SU-DHL-6 (cell line): ENCODE results near the gene SPSB1.

Source experiments
- H2AFZ ChIP-seq: fragments of 200-600 bp; sonication (generic); 2 replicates; pipeline ENCODE4 v1.6.1; 2014; ENCODE audit warnings: low read depth, mild to moderate bottlenecking, moderate library complexity, mixed read lengths, antibody characterized with exemption, low read length; ENCODE audit not compliant: severe bottlenecking
- H3F3A ChIP-seq: fragments of 200-600 bp; shearing (Covaris generic); 2 replicates; pipeline ENCODE4 v1.6.0; 2016; ENCODE audit warnings: antibody characterized with exemption, mild to moderate bottlenecking; ENCODE audit not compliant: insufficient read depth
- H3K27ac ChIP-seq: fragments of 200-600 bp; sonication (generic); 2 replicates; pipeline ENCODE4 v1.5.1; 2016; ENCODE audit warnings: low read depth, mild to moderate bottlenecking, low read length, moderate library complexity, mixed read lengths
- H3K27me3 ChIP-seq: fragments of 200-600 bp; sonication (generic), shearing (Covaris generic); 2 replicates; pipeline ENCODE4 v1.6.0; 2014; ENCODE audit warnings: mild to moderate bottlenecking, low read length
- H3K36me3 ChIP-seq: fragments of 200-600 bp; sonication (generic); 2 replicates; pipeline ENCODE4 v1.6.1; 2014; ENCODE audit warnings: mild to moderate bottlenecking, low read length, mixed read lengths
- H3K4me2 ChIP-seq: fragments of 300-600, 200-600 bp; shearing (Covaris generic), sonication (generic); 2 replicates; pipeline ENCODE4 v1.6.0; 2014; ENCODE audit warnings: low read length, low read depth, mild to moderate bottlenecking; ENCODE audit not compliant: poor library complexity, severe bottlenecking
- H3K4me3 ChIP-seq: fragments of 200-600 bp; sonication (generic); 2 replicates; pipeline ENCODE4 v1.5.1; 2014; ENCODE audit warnings: antibody characterized with exemption, low read length, mild to moderate bottlenecking, mixed read lengths; ENCODE audit not compliant: insufficient read depth, poor library complexity, severe bottlenecking
- H3K79me2 ChIP-seq: fragments of 200-600 bp; sonication (generic); 2 replicates; pipeline ENCODE4 v1.6.1; 2014; ENCODE audit warnings: mild to moderate bottlenecking, low read length, moderate library complexity; ENCODE audit not compliant: insufficient read depth
- H3K9ac ChIP-seq: fragments of 200-600 bp; sonication (generic); 2 replicates; pipeline ENCODE4 v1.7.0; 2014; ENCODE audit warnings: mild to moderate bottlenecking, low read length
- H3K9me2 ChIP-seq: fragments of 200-600 bp; sonication (generic); replicated peaks from 2 replicates; pipeline ENCODE4 v1.6.1; 2014; ENCODE audit warnings: low read length; ENCODE audit not compliant: insufficient read depth
- H3K9me3 ChIP-seq: fragments of 200-600 bp; sonication (generic); 2 replicates; pipeline ENCODE4 v1.6.1; 2014; ENCODE audit warnings: low read length, mixed read lengths; ENCODE audit not compliant: insufficient read depth
- H4K20me1 ChIP-seq: fragments of 200-600 bp; sonication (generic); 2 replicates; pipeline ENCODE4 v1.6.1; 2014; ENCODE audit warnings: low read depth, mild to moderate bottlenecking, antibody characterized with exemption, low read length, moderate library complexity, mixed read lengths
- CTCF ChIP-seq: fragments of 200-600 bp; sonication (generic); IDR thresholded peaks from one replicate; pipeline ENCODE4 v1.5.1; 2017; ENCODE audit warnings: antibody characterized with exemption, mild to moderate bottlenecking, low read length, moderate library complexity; ENCODE audit not compliant: insufficient read depth, poor library complexity, severe bottlenecking
- EZH2phosphoT487 ChIP-seq: fragments of 200-600 bp; sonication (generic), shearing (Covaris generic); conservative IDR thresholded peaks from 2 replicates; pipeline ENCODE4 v1.6.1; 2018; ENCODE audit warnings: mild to moderate bottlenecking, antibody characterized with exemption, low read length, moderate library complexity, mixed read lengths

SPSB1 gene

GRCh38 chr1:9319208-9319788 is 26.6 kb downstream of the SPSB1 start:
- no peaks in the 10 kb centered on the region for H3K27me3 ChIP-seq
- H3K79me2 ChIP-seq, result no peaks in the 10 kb centered on the region
- H3K9ac ChIP-seq, result no peak overlapping the region
- H3K9me2 ChIP-seq, result no peaks in the 10 kb centered on the region
- no peak overlapping the region for H2AFZ ChIP-seq
- no peaks in the 10 kb centered on the region for H3K9me3 ChIP-seq
- H3K4me3 ChIP-seq, result no peak overlapping the region
- no peaks in the 10 kb centered on the region for H3F3A ChIP-seq
- H3K36me3 ChIP-seq, result no peaks in the 10 kb centered on the region
- no peaks in the 10 kb centered on the region for H4K20me1 ChIP-seq
- no peak overlapping the region for H3K4me2 ChIP-seq
- no peak for TF ChIP-seq CTCF
- TF ChIP-seq EZH2phosphoT487, result no peak
- H3K27ac ChIP-seq, result no peak overlapping the region

DNA sequence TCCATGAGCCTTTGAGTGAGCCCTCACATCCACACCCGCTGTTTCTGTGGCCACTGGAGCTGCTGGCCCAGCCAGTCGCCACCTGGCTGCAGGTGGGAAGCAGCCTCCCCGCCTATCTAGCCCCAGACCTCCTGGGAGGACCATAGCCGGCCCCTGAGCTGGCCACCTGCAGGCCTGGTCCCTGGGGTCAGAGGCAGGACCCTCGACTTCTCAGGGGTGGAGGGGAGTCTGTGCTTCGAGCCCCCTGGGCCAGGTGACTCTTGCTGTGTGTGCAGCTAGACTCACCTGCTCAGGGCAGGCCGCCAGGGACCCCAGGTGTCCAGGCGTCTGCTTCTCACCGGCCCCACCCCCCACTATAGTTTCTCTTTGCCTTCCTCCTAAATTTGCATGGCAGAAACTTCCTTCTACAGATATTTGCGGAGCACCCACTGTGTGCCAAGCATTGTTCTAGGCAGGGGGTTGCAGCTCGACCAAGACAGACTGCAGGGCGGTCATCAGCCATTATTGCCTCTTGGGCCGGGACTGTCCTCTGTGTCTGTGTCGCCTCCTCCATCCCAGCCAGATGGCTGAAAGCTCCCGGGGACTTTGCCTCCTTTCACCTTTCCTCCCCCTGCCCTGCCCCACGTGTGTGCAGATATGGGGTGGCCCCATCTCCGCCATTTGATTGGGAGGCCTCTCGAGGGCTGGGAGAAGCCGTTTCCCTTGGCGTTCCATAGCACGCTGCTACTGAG is 27.3 kb downstream of the SPSB1 start:
- TF ChIP-seq EZH2phosphoT487 (no peak), CTCF (no peak)
- no peak overlapping the region for H3K4me3 ChIP-seq
- no peaks in the 10 kb centered on the region for H3K36me3 ChIP-seq
- H3F3A ChIP-seq, result no peaks in the 10 kb centered on the region
- no peaks in the 10 kb centered on the region for H3K79me2 ChIP-seq
- H3K9me3 ChIP-seq, result no peaks in the 10 kb centered on the region
- H2AFZ ChIP-seq, result no peak overlapping the region
- no peaks in the 10 kb centered on the region for H3K27me3 ChIP-seq
- H3K9ac ChIP-seq, result no peak overlapping the region
- H3K4me2 ChIP-seq, result no peak overlapping the region
- no peaks in the 10 kb centered on the region for H3K9me2 ChIP-seq
- H4K20me1 ChIP-seq, result no peaks in the 10 kb centered on the region
- no peak overlapping the region for H3K27ac ChIP-seq

GRCh38 chr1:9320520-9321479 is 28.1 kb downstream of the SPSB1 start:
- no peak overlapping the region for H3K4me3 ChIP-seq
- H3K4me2 ChIP-seq, result no peak overlapping the region
- H3K9ac ChIP-seq, result no peak overlapping the region
- no peak overlapping the region for H3K27ac ChIP-seq
- no peaks in the 10 kb centered on the region for H3K36me3 ChIP-seq
- H3K9me2 ChIP-seq, result no peaks in the 10 kb centered on the region
- H3K27me3 ChIP-seq, result no peaks in the 10 kb centered on the region
- no peaks in the 10 kb centered on the region for H4K20me1 ChIP-seq
- H3K79me2 ChIP-seq, result no peaks in the 10 kb centered on the region
- TF ChIP-seq CTCF (no peak), EZH2phosphoT487 (no peak)
- no peak overlapping the region for H2AFZ ChIP-seq
- H3K9me3 ChIP-seq, result no peaks in the 10 kb centered on the region
- H3F3A ChIP-seq, result no peaks in the 10 kb centered on the region
